K562 (cell line): ENCODE measurements around the gene MAP3K7CL. TPM values are rescaled to one million over a fixed set of nuclear protein-coding genes. Genes with fewer than 3 reads are reported as not detected.

Source experiments
- BCL6 ChIP-seq: fragments of 250-450 bp; sonication (Bioruptor Pico); IDR thresholded peaks from 2 replicates; pipeline ENCODE4 v1.4.0; 2020
- C11orf30 ChIP-seq: fragments of 450-650 bp; IDR thresholded peaks from 2 replicates; pipeline ENCODE4 v1.6.1; 2016; ENCODE audit warnings: low read depth, mild to moderate bottlenecking
- CREBBP ChIP-seq: IDR thresholded peaks from one replicate; pipeline ENCODE4 v1.6.1; 2012; ENCODE audit warnings: low read depth, mild to moderate bottlenecking, control low read depth, inconsistent platforms, low read length
- FOXK1 ChIP-seq: sonication (generic); formaldehyde crosslinking; IDR thresholded peaks from 2 replicates; pipeline ENCODE4 v1.8.0; 2022; ENCODE audit warnings: missing genetic modification reagents, mild to moderate bottlenecking, borderline replicate concordance
- HDAC2 ChIP-seq: fragments of 450-650 bp; IDR thresholded peaks from 2 replicates; pipeline ENCODE4 v1.6.1; 2016; ENCODE audit warnings: mild to moderate bottlenecking
- HIVEP1 ChIP-seq: fragments of 250-450 bp; sonication (Bioruptor Pico); IDR thresholded peaks from 2 replicates; pipeline ENCODE4 v1.4.0; 2020; ENCODE audit warnings: mild to moderate bottlenecking
- HMG20A ChIP-seq: fragments of 450-650 bp; formaldehyde crosslinking; conservative IDR thresholded peaks from 2 replicates; pipeline ENCODE4 v1.4.0; 2020; ENCODE audit warnings: mild to moderate bottlenecking, mixed read lengths
- ILK ChIP-seq: fragments of 450-650 bp; IDR thresholded peaks from 2 replicates; pipeline ENCODE4 v1.6.1; 2016; ENCODE audit warnings: missing genetic modification characterization, low read depth, mild to moderate bottlenecking, missing compliant biosample characterization, moderate library complexity, borderline replicate concordance
- KLF1 ChIP-seq: fragments of 450-650 bp; IDR thresholded peaks from 2 replicates; pipeline ENCODE4 v1.6.1; 2016; ENCODE audit warnings: missing genetic modification characterization, missing compliant biosample characterization
- MAFG ChIP-seq: fragments of 450-650 bp; conservative IDR thresholded peaks from 2 replicates; pipeline ENCODE4 v1.6.1; 2016; ENCODE audit warnings: missing genetic modification characterization, missing compliant biosample characterization
- NFE2 ChIP-seq: IDR thresholded peaks from 2 replicates; pipeline ENCODE4 v1.6.1; 2014; ENCODE audit warnings: antibody characterized with exemption, low read depth
- NUFIP1 ChIP-seq: fragments of 450-650 bp; IDR thresholded peaks from 2 replicates; pipeline ENCODE4 v1.6.1; 2018; ENCODE audit not compliant: partially characterized antibody
- PHF20 ChIP-seq: fragments of 450-650 bp; IDR thresholded peaks from 2 replicates; pipeline ENCODE4 v1.6.1; 2018; ENCODE audit not compliant: partially characterized antibody
- PRPF4 ChIP-seq: fragments of 200-400 bp; formaldehyde crosslinking; IDR thresholded peaks from one replicate; pipeline ENCODE4 v1.6.1; 2017; ENCODE audit warnings: low read length, low read depth, mild to moderate bottlenecking; ENCODE audit not compliant: insufficient read depth, poor library complexity, severe bottlenecking
- RAD51 ChIP-seq: fragments of 450-650 bp; IDR thresholded peaks from 2 replicates; pipeline ENCODE4 v1.7.1; 2016; ENCODE audit warnings: low read depth, mild to moderate bottlenecking, borderline replicate concordance
- SAFB2 ChIP-seq: fragments of 200-400 bp; formaldehyde crosslinking; IDR thresholded peaks from 2 replicates; pipeline ENCODE4 v1.6.1; 2018; ENCODE audit warnings: borderline replicate concordance, low read length, low read depth, moderate library complexity; ENCODE audit not compliant: severe bottlenecking
- ZNF316 ChIP-seq: fragments of 450-650 bp; IDR thresholded peaks from 2 replicates; pipeline ENCODE4 v1.6.1; 2016
- polyA plus RNA-seq, 8 experiments: library from polyadenylated mRNA; depleted of rRNA in 4 of 8; stranded (reverse) in 5 of 8; unstranded in 3 of 8; fragments of >200 nt; fragmentation: Nextera tagmentation in 2 of 8; fragmentation: Illumina TruSeq in 1 of 8; extraction: Ambion mirVana in 2 of 8; extraction: Trizol in 1 of 8; gene quantifications; 2 replicates each; pipeline versions ENCODE4 v1.2.1 to v1.2.3, GENCODE V29; 2011 to 2014; ENCODE audit warnings: inconsistent platforms in 1 of 8, missing spikeins in 1 of 8
- total RNA-seq, 7 experiments: library from RNA; depleted of rRNA in 6 of 7; stranded (reverse); fragments of >200 nt in 6 of 7; fragmentation: Illumina TruSeq in 2 of 7; extraction: Trizol in 2 of 7; gene quantifications; 2 replicates each; pipeline versions ENCODE4 v1.2.1 to v1.2.3, GENCODE V29; 2011 to 2021; ENCODE audit warnings: low replicate concordance in 1 of 7
- TF ChIP-seq, protein P1 (sequence below), 3 experiments: fragments of 200-800 bp in 1 of 3; fragments of 250-450 bp in 1 of 3; fragments of 450-650 bp in 1 of 3; sonication (Bioruptor Pico) in 1 of 3; sonication (Bioruptor generic) in 1 of 3; formaldehyde crosslinking in 1 of 3; IDR thresholded peaks; 2 replicates each; pipeline versions ENCODE4 v1.6.1 to v1.8.0; 2016 to 2022; ENCODE audit warnings: mild to moderate bottlenecking in 2 of 3, missing genetic modification characterization in 2 of 3, missing compliant biosample characterization in 1 of 3, moderate library complexity in 1 of 3
- TF ChIP-seq, protein P2 (sequence below): fragments of 450-650 bp; formaldehyde crosslinking; IDR thresholded peaks from 2 replicates; pipeline ENCODE4 v1.4.0; 2020; ENCODE audit warnings: mild to moderate bottlenecking, moderate library complexity
- TF ChIP-seq, protein P3 (sequence below): sonication (generic); formaldehyde crosslinking; IDR thresholded peaks from 2 replicates; pipeline ENCODE4 v1.8.1; 2023; ENCODE audit warnings: mild to moderate bottlenecking, missing genetic modification reagents

MAP3K7CL gene
- total and polyA plus RNA-seq, 9 of the 15 experiments (the other 6 are each of a cell fraction or from before 2014, with no cell fraction given), result 0.13 to 0.15 (median 0.14) TPM; not detected in 6

DNA sequence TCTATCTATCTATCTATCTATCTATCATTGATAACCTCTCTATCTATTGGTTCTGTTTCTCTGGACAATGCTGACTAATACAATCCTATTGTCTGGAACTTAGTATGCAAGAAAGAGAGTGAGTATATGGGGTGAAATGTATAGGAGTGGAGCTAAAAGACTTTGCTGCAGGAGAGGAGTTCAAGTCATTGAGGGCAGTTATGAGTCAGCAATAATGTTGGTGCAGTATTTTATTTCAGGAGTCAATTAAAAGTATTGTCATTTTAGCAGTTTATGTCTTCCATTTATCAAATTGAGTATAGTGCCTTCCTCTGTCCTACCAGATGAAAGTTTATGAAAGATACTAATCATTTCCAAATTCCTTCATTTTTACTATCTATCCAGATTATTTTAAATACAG, 55.8 kb downstream of the MAP3K7CL start (continued):
- TF ChIP-seq, protein P1, sequence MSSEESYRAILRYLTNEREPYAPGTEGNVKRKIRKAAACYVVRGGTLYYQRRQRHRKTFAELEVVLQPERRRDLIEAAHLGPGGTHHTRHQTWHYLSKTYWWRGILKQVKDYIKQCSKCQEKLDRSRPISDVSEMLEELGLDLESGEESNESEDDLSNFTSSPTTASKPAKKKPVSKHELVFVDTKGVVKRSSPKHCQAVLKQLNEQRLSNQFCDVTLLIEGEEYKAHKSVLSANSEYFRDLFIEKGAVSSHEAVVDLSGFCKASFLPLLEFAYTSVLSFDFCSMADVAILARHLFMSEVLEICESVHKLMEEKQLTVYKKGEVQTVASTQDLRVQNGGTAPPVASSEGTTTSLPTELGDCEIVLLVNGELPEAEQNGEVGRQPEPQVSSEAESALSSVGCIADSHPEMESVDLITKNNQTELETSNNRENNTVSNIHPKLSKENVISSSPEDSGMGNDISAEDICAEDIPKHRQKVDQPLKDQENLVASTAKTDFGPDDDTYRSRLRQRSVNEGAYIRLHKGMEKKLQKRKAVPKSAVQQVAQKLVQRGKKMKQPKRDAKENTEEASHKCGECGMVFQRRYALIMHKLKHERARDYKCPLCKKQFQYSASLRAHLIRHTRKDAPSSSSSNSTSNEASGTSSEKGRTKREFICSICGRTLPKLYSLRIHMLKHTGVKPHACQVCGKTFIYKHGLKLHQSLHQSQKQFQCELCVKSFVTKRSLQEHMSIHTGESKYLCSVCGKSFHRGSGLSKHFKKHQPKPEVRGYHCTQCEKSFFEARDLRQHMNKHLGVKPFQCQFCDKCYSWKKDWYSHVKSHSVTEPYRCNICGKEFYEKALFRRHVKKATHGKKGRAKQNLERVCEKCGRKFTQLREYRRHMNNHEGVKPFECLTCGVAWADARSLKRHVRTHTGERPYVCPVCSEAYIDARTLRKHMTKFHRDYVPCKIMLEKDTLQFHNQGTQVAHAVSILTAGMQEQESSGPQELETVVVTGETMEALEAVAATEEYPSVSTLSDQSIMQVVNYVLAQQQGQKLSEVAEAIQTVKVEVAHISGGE (CRISPR knock-in tag; IDR thresholded peaks at IDR 0.05), result no peak
- TF ChIP-seq FOXK1 (CRISPR knock-in tag), result no peak
- TF ChIP-seq SAFB2, result no peak
- no peak for TF ChIP-seq BCL6 (CRISPR knock-in tag)
- no peak for TF ChIP-seq HIVEP1
- no peak for TF ChIP-seq HMG20A (CRISPR knock-in tag)
- no peak for TF ChIP-seq CREBBP
- no peak for TF ChIP-seq HDAC2
- no peak for TF ChIP-seq NUFIP1
- TF ChIP-seq ILK (tag), result no peak
- TF ChIP-seq, protein P2, sequence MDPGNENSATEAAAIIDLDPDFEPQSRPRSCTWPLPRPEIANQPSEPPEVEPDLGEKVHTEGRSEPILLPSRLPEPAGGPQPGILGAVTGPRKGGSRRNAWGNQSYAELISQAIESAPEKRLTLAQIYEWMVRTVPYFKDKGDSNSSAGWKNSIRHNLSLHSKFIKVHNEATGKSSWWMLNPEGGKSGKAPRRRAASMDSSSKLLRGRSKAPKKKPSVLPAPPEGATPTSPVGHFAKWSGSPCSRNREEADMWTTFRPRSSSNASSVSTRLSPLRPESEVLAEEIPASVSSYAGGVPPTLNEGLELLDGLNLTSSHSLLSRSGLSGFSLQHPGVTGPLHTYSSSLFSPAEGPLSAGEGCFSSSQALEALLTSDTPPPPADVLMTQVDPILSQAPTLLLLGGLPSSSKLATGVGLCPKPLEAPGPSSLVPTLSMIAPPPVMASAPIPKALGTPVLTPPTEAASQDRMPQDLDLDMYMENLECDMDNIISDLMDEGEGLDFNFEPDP (CRISPR knock-in tag), result no peak
- TF ChIP-seq PRPF4, result no peak
- TF ChIP-seq, protein P3, sequence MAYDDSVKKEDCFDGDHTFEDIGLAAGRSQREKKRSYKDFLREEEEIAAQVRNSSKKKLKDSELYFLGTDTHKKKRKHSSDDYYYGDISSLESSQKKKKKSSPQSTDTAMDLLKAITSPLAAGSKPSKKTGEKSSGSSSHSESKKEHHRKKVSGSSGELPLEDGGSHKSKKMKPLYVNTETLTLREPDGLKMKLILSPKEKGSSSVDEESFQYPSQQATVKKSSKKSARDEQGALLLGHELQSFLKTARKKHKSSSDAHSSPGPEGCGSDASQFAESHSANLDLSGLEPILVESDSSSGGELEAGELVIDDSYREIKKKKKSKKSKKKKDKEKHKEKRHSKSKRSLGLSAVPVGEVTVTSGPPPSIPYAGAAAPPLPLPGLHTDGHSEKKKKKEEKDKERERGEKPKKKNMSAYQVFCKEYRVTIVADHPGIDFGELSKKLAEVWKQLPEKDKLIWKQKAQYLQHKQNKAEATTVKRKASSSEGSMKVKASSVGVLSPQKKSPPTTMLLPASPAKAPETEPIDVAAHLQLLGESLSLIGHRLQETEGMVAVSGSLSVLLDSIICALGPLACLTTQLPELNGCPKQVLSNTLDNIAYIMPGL (CRISPR knock-in tag), result no peak
- peak; percentile 66 for TF ChIP-seq C11orf30
- TF ChIP-seq RAD51, result no peak
- TF ChIP-seq MAFG (tag), result peak; percentile 79
- TF ChIP-seq NFE2, result peak; percentile 62; the same call in 1 of the 2 replicates
- TF ChIP-seq KLF1 (tag), result no peak
- TF ChIP-seq PHF20, result no peak
- peak; percentile 82 for TF ChIP-seq ZNF316
